Left ventricle myocardium superior (tissue), 1 donor: Measurements from ENCODE around the gene FN1. TPM values are rescaled to one million over a fixed set of nuclear protein-coding genes. Genes with fewer than 3 reads are reported as not detected.
"Not testable (repeated sequence)": the region's sequence is repeated elsewhere in the genome, so short reads cannot be mapped to it uniquely, and the experiment has no call there.

Source experiments
- ATAC-seq: fragments of 200-7000 bp; cut with Tn5 transposase; one replicate; pipeline ENCODE4 v1.9.1; 2020; ENCODE audit warnings: mild to moderate bottlenecking, moderate library complexity
- DNase-seq: peaks from one replicate; pipeline ENCODE4 v3.0.0-alpha.2; 2020
- intact Hi-C: fragments of 100-400 bp; cut with micrococcal nuclease; formaldehyde crosslinking; loops from one replicate; pipeline ENCODE4 v1.11.0; 2022
- total RNA-seq: library from RNA; stranded (reverse); fragmentation: NEBNext Ultra II Directional; extraction: Animal tissue kit (Norgen Biotek cat#: 25700); gene quantifications from one replicate; pipeline ENCODE4 v1.2.1, GENCODE V29; 2021
- donor health status: DM: no; HTN: yes; CAD: no; lungs with severe emphysema.

FN1 gene
- total RNA-seq, 1 donor from 2014 or later, result 68.9 TPM

DNA sequence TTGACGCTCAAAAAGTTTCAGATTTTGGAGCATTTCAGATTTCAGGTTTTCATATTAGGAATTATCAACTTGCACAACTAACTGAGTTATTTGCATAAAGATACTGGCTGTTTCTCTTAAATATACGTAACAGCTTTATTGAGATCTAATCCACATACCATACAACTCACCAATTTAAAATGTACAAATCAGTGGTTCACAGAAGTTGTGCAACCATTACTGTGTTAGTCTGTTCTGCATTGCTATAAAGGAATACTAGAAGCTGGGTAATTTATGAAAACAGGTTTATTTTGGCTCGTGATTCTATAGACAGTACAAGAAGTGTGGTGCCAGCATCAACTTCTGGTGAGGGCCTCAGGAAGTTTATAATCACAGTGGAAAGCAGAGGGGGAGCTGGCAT is 115.8 kb downstream of the FN1 start:
- ATAC-seq, result no peak
- intact Hi-C loops, result no loop called here
- DNase-seq, result no peak

DNA sequence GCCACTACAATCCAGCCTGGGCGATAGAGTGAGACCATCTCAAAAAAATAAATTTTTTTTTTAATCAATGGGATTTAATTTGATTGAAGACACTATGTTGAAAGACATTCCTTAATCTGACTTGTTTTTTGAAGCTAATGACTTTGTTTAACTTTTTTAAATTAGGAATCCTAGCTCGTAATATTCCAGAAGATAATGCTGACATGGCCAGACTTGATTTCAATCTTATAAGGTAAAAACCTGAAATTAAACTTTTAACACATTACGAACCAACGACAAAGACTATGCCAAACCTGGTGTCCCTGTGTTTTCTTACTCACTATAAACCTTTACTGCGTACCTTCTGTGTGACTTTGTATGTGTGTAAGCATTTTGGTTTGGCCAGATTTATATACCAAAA is 116.4 kb downstream of the FN1 start:
- ATAC-seq, result no peak
- DNase-seq, result no peak
- intact Hi-C loops, result no loop called here

DNA sequence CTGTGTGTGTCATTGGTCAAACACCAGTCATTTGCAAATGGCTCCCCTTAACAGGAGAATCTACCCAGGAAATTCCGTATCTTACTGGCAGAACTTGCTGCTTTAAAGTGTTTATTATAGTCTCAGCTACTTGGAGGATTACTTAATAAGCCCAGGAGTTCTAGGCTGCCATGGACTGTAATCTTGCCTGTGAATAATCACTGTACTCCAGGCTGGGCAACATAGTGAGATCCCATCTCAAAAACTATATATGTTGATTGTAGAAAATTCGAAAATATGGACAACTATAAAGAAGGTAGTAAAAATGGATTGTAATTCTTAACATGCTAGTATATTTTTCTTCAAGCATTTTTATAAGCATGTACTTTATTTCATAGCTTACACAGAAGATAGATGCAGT is 119.5 kb downstream of the FN1 start:
- DNase-seq (no peak), ATAC-seq (no peak)
- intact Hi-C loops, result no loop called here

DNA sequence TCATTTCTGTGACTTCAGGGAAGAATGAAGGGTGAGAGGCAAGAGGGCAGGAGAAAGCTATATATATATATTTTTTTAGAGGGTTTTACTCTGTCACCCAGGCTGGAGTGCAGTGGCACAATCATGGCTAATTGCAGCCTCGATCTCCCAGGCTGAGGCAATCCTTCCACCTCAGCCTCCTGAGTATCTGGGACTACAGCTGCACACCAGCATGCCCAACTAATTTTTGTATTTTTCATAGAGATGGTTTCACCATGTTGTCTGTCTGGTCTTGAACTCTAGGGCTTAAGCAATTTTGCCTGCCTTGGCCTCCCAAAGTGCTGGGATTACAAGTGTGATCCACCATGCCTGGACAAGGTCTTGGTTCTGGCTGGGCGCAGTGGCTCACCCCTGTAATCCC is 120.6 kb downstream of the FN1 start:
- DNase-seq (no peak), ATAC-seq (no peak)
- intact Hi-C loops, result no loop called here

DNA sequence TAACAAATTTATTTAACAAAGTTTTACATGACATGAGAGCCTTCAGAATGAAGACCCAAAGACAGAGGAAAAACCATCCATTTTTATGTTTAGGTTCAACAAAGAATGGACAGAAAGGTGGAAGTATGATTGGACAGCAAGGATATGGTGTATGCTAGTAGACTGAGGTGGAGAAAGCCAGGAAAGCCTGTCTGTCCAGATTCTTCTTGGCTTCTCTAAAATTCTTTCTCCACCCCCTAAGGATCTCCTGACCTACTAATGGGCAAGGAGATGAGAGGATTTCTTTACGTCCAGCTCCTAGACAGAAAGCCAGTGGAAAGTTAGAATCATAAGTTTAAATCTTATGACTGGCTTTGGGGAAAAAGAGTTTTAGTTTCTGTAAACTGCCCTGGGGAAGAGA is 121.0 kb downstream of the FN1 start:
- DNase-seq (no peak), ATAC-seq (no peak)
- intact Hi-C loops, result no loop called here

DNA sequence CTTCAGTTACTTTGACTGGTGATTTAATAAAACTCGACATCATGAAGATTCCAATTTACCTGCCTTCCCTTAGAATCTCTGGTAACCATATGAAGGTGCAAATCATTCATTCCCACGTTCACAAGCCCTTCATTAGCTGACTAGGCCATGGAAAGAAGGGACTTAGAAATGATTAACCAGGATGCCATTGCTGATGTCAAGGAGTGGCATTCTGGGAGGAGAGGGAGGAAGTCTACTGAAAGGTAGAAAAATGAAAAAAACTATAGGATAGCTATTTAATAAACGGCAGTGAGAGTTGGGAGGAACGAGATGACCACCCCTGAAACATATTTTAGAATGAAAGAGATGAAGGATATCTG is 122.6 kb downstream of the FN1 start:
- intact Hi-C loops, result no loop called here
- DNase-seq (no peak), ATAC-seq (no peak)

DNA sequence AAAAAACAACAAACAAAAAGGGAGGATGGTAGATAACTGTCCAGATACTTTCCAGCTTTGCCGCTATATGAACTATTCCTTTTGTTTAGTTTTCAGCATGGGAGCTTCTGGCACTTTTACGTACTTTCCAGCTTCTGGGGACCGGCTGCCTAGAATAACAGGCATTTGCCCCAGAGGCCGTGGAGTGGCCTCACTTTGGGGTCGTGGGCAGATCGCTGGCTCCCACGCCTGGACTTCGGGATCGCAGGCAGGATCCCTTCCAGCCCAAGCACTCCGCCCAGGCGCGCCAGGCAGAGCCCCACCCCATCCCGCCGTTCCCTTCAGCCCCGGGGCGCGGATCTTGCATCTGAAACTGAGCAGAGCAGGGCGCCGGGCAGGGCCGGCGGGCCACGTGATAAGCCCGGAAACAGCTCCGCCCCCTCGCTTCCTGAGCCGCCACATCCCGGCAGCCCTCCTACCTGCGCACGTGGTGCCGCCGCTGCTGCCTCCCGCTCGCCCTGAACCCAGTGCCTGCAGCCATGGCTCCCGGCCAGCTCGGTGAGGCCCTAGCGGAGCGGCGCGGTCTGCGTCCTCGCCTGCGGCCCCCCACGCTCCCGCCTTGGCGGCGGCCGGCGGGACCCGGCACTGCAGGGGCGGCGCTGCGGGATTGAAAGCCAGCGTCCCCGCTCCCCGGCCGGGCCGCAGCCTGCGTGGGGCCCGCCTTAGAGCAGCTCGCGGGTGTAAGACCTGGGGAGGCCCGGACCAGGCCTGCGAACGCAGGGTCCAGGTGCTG is 124.1 kb downstream of the FN1 start, which contains the start of gene ATIC:
ATIC (plus strand) TSS at position 435 of the 772 bp plus-strand sequence; CDS start at position 519, 84 bp downstream.
- intact Hi-C loops, result no loop called here
- ATAC-seq (peak; percentile 100), DNase-seq (peak; percentile 97)

DNA sequence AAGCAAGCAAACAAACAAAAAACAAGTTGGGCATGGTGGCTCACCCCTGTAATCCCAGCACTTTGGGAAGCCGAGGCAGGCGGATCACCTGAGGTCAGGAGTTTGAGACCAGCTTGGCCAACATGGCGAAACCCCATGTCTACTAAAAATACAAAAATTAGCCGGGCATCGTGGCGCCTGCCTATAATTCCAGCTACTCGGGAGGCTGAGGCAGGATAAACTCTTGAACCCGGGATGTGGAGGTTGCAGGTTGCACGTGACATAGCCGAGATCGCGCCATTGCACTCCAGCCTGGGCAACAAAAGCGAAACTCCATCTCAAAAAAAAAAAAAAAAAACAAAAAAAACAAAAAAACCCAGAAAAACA is 124.6 kb downstream of the FN1 start:
- intact Hi-C loops, DNase-seq: not testable (repeated sequence)
- peak; percentile 3 for ATAC-seq

Other genes starting within 250 kb of the FN1 start
- 59.5 TPM for gene ATIC, start 124.0 kb downstream of the FN1 start, total RNA-seq